ENCODE measurements around the gene SEMA4A.

DNA sequence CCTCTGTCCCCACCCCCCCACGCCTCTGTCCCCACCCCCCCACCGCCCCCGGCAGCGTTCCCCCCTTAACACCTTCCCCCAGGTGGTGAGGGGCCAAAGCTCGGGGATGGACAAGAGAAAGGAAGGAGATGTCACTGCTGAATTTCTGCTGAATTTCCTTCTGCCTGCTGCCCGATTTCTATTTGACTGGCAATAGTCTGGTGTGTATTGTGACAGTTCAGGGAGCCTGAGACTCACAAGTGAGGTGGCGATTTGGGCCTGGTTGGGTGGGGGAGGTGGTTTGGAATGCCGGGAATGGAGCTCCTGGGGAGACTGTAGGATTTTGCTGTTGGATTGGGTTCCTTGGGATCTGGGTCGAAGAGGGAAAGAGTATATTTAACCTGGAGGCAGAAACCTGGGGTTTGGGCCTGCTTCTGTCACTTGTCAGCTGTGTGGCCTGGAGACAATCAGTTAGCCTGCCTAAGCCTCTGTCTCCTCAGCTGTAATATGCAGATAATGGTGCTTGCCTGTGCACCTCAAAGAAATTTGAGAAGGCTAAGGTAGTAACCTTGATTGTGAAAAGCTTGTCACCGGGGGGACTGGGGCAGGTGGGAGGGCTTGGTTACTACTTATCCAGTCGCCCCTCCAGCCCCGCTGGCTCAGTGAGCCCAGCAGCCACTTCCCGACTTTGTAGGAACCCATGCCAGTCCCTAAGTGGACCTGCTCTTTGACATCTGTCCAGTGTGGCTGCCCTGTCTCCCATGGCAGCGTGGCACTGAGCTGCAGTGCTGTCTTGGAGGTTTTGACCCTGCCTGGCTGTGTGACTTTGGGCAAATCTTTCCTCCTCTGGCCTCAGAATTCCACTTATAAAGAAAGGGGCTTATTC, 46.5 kb upstream of the SEMA4A start:
- TF ChIP-seq POLR2AphosphoS5 (IDR thresholded peaks at IDR 0.05; ENCODE audit: low read depth, low read length) = no peak
- TF ChIP-seq, protein P1, sequence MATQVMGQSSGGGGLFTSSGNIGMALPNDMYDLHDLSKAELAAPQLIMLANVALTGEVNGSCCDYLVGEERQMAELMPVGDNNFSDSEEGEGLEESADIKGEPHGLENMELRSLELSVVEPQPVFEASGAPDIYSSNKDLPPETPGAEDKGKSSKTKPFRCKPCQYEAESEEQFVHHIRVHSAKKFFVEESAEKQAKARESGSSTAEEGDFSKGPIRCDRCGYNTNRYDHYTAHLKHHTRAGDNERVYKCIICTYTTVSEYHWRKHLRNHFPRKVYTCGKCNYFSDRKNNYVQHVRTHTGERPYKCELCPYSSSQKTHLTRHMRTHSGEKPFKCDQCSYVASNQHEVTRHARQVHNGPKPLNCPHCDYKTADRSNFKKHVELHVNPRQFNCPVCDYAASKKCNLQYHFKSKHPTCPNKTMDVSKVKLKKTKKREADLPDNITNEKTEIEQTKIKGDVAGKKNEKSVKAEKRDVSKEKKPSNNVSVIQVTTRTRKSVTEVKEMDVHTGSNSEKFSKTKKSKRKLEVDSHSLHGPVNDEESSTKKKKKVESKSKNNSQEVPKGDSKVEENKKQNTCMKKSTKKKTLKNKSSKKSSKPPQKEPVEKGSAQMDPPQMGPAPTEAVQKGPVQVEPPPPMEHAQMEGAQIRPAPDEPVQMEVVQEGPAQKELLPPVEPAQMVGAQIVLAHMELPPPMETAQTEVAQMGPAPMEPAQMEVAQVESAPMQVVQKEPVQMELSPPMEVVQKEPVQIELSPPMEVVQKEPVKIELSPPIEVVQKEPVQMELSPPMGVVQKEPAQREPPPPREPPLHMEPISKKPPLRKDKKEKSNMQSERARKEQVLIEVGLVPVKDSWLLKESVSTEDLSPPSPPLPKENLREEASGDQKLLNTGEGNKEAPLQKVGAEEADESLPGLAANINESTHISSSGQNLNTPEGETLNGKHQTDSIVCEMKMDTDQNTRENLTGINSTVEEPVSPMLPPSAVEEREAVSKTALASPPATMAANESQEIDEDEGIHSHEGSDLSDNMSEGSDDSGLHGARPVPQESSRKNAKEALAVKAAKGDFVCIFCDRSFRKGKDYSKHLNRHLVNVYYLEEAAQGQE (IDR thresholded peaks at IDR 0.05; ENCODE audit: insufficient read depth in 1 of 2, low read depth in 2 of 2, low read length in 2 of 2) = no peak

Measured in PFSK-1 (cell line).